ENCODE results near the gene GLI2. TPM values are rescaled to one million over a fixed set of nuclear protein-coding genes. Genes with fewer than 3 reads are reported as not detected.

Gene GLI2
- total and polyA plus RNA-seq, 2 experiments from 2014 or later, result 2.0 to 13.8 TPM

DNA sequence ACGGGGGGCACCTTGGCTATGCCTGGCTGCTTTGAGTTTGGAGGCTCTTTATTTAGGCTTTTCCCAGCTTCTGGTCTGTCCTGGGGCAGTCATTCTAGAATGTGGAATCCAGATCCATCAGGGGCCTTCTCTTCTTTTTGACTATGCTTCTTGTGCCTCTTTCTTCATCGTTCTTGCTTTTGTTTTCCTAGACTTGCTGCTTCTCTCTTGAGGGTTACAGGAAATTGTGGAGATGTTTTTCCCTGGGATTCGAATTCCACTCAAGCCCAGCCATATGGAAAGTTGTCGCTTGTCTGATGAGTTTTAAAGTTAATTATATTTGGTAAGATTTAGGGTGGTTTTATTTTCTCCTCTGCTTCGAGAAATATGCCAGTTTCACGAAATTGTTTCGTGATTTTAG is 2.4 kb downstream of the GLI2 start:
- no peak for TF ChIP-seq CTCF (IDR thresholded peaks at IDR 0.05; ENCODE audit: low read depth, low read length)
- H3K4me1 ChIP-seq (ENCODE audit: low read depth), result peaks cover 47% of the 10 kb centered on the region
- H3K4me3 ChIP-seq, result peak overlapping the region; percentile 83
- no peaks in the 10 kb centered on the region for H3K36me3 ChIP-seq
- peak in 1 of 2 donors; percentile 45 for DNase-seq (ENCODE audit: low read depth in 1 of 2, low spot score in 1 of 2)
- H3K27ac ChIP-seq, result peak overlapping the region; percentile 88
- H3K27me3 ChIP-seq, result peaks cover 2% of the 10 kb centered on the region
- H3K9me3 ChIP-seq (ENCODE audit: low read depth), result no peaks in the 10 kb centered on the region

DNA sequence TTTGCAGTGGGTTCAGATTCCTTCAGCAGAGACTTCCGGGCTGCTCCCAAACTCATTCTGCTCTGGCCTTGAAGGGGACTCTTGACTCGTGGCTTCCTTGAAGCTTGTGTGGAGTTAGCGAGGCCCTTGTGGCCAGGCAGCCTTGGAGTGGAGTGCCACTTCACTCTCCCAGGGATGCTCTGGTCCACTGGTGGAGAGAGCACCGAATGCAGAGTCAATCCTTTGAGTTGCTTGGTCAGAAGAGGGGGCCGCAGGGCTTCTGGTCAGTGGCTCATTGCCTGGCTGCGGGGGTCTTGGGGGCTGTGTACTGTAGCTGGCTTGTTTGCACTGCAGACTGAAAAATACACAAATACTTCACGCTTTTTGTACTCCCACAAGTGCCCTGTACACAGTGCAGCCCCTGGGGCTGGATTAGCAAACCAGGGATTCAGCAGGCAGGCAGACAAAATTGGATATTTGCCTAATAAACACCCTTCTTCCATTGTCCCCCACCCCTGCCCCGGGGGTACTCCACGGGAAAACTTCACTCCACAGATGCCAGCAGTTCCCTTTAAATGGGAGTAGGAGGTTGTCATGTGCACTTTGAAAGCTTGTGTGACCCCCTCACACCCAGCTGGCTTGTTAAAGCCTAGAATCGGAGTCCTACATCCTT is 3.2 kb downstream of the GLI2 start:
- Histone ChIP-seq H3K4me3 (no peak overlapping the region), H3K4me1 (ENCODE audit: low read depth) (peaks cover 47% of the 10 kb centered on the region), H3K36me3 (no peaks in the 10 kb centered on the region), H3K27ac (no peak overlapping the region), H3K27me3 (peaks cover 2% of the 10 kb centered on the region), H3K9me3 (ENCODE audit: low read depth) (no peaks in the 10 kb centered on the region)
- no peak for DNase-seq (ENCODE audit: low read depth in 1 of 2, low spot score in 1 of 2)
- TF ChIP-seq CTCF (IDR thresholded peaks at IDR 0.05; ENCODE audit: low read depth, low read length), result no peak

DNA sequence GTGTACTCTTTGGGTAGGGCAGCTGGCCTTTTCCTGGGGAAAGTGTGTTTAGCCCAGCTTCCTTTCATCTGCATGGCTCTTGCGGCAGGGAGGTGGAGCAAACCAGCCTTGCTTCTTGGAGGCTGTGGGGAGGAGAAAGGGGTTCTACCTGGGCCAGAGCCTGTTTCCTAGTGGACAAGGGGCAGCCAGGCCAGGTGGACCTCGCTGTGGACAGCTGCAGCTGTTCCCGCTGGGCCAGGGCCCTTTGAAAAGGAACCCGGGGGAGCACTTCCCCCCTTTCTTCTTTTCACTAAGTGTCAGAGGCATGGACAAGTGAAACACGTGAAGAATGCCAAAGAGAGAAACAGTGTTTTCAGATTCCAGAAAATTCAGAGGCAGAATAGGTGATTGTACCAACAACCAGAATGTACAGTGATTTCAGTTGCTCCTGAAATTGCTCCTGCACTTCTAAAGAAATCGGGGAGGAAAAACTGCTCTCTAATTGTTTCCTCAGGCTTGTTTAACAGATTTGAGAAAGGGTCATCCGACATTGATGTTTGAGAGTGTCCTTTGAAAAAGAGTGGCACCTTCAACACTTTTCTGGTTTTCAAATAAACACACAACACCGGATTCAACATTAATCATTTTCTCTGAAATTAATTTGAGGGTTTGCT is 3.9 kb downstream of the GLI2 start:
- no peak for TF ChIP-seq CTCF (IDR thresholded peaks at IDR 0.05; ENCODE audit: low read depth, low read length)
- H3K36me3 ChIP-seq, result no peaks in the 10 kb centered on the region
- H3K27me3 ChIP-seq, result peaks cover 2% of the 10 kb centered on the region
- H3K9me3 ChIP-seq (ENCODE audit: low read depth), result no peaks in the 10 kb centered on the region
- no peak overlapping the region for H3K27ac ChIP-seq
- peak in 1 of 2 donors; percentile 18 for DNase-seq (ENCODE audit: low read depth in 1 of 2, low spot score in 1 of 2)
- peaks cover 47% of the 10 kb centered on the region for H3K4me1 ChIP-seq (ENCODE audit: low read depth)
- H3K4me3 ChIP-seq, result no peak overlapping the region

GRCh38 chr2:120740375-120740764 is 4.7 kb downstream of the GLI2 start:
- Histone ChIP-seq H3K27ac (peak overlapping the region; percentile 71), H3K36me3 (no peaks in the 10 kb centered on the region), H3K27me3 (no peaks in the 10 kb centered on the region), H3K4me1 (ENCODE audit: low read depth) (peaks cover 44% of the 10 kb centered on the region), H3K9me3 (ENCODE audit: low read depth) (no peaks in the 10 kb centered on the region), H3K4me3 (no peak overlapping the region)
- no peak for TF ChIP-seq CTCF (IDR thresholded peaks at IDR 0.05; ENCODE audit: low read depth, low read length)
- no peak for DNase-seq (ENCODE audit: low read depth in 1 of 2, low spot score in 1 of 2)

DNA sequence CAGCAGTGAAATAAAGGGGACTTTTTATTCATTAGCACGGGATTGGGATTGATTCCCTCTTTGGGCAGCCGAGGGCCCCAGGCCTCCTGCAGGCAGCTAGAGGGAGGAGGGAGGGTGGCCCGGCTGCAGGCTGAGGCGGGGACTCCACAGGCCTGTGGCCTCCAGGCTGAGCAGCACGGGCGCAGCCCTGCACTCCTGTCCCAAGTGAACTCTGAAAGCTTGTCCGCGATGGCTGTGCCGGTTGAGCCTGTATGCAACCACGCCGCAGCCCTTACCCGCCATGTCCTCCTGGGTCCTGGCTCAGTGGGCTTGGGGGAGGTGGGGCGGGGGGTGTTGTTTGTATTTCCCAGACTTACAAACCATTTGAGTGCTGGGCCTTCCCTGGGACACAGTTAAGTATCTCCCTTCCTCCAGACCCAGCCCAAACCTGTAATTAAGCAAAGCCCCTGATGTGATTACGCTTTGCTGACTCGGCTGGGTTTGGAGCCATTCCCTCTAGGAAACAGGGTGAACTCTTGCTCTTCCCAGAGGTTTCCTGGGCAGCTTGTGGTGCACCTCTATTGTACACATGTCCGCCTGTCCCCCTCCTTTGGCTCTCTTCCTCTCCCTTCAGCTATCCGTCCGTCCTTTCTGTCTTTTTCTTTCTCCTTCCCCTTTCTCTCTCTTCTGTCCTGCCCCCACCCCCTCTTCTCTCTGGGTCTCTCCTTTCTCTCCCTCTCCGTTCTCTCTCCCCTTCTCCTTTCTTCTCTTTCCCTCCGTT is 5.3 kb downstream of the GLI2 start:
- TF ChIP-seq CTCF (IDR thresholded peaks at IDR 0.05; ENCODE audit: low read depth, low read length), result peak; percentile 4
- no peaks in the 10 kb centered on the region for H3K9me3 ChIP-seq (ENCODE audit: low read depth)
- H3K27me3 ChIP-seq, result no peaks in the 10 kb centered on the region
- peak overlapping the region; percentile 29 for H3K4me3 ChIP-seq
- H3K36me3 ChIP-seq, result no peaks in the 10 kb centered on the region
- peak overlapping the region; percentile 71 for H3K27ac ChIP-seq
- peaks cover 44% of the 10 kb centered on the region for H3K4me1 ChIP-seq (ENCODE audit: low read depth)
- peak; percentile 55 to 83 for DNase-seq (ENCODE audit: low read depth in 1 of 2, low spot score in 1 of 2)

Measured in cardiac muscle cell (in vitro differentiated cells and primary cell).